Ramos (cell line): ENCODE data around the gene CYB5A.

ENCODE experiments used
- in situ Hi-C: fragments of 300-500 bp; cut with MboI; formaldehyde crosslinking; loops from one replicate; pipeline ENCODE4 v1.14.3; 2022; ENCODE audit warnings: low sequenced_read_pairs; ENCODE audit not compliant: unreplicated experiment

Gene CYB5A

GRCh38 chr18:74225193-74225840 is 66.4 kb downstream of the CYB5A start:
- in situ Hi-C loops: no loop called here

GRCh38 chr18:74222710-74223494 is 68.9 kb downstream of the CYB5A start:
- in situ Hi-C loops: no loop called here

- in situ Hi-C loops: no loop called here
Measured at GRCh38 chr18:74221081-74221480, 70.7 kb downstream of the CYB5A start.

- in situ Hi-C loops: no loop called here
Measured at GRCh38 chr18:74219056-74219455, 72.7 kb downstream of the CYB5A start.

- in situ Hi-C loops: no loop called here
Measured at GRCh38 chr18:74217476-74218143, 74.2 kb downstream of the CYB5A start.

- in situ Hi-C loops: no loop called here
Measured at GRCh38 chr18:74216661-74217110, 75.1 kb downstream of the CYB5A start.

GRCh38 chr18:74215863-74216262 is 75.9 kb downstream of the CYB5A start:
- in situ Hi-C loops: no loop called here

- in situ Hi-C loops: no loop called here
Measured at GRCh38 chr18:74213429-74213828, 78.3 kb downstream of the CYB5A start.

GRCh38 chr18:74204526-74205152 is 87.1 kb downstream of the CYB5A start:
- in situ Hi-C loops: no loop called here

GRCh38 chr18:74203811-74204210 is 88.0 kb downstream of the CYB5A start:
- in situ Hi-C loops: no loop called here
